GM12878 (cell line): ENCODE results near the gene FRRS1L. TPM values are rescaled to one million over a fixed set of nuclear protein-coding genes. Genes with fewer than 3 reads are reported as not detected.
A peak's percentile ranks its signal among the peaks of the same experiment; 100 is the strongest.

ENCODE experiments used
- BACH1 ChIP-seq: fragments of 450-650 bp; IDR thresholded peaks from 2 replicates; pipeline ENCODE4 v1.6.1; 2017; ENCODE audit warnings: mild to moderate bottlenecking, borderline replicate concordance
- CREM ChIP-seq: IDR thresholded peaks from 2 replicates; pipeline ENCODE4 v1.6.1; 2014; ENCODE audit warnings: antibody characterized with exemption, low read depth
- E2F8 ChIP-seq: fragments of 450-650 bp; IDR thresholded peaks from 2 replicates; pipeline ENCODE4 v1.6.1; 2018; ENCODE audit warnings: mild to moderate bottlenecking, low read depth, moderate library complexity; ENCODE audit not compliant: partially characterized antibody
- ESRRA ChIP-seq: IDR thresholded peaks from 2 replicates; pipeline ENCODE4 v1.6.1; 2012; ENCODE audit warnings: mild to moderate bottlenecking, low read length, improper control_type of control experiment
- KLF5 ChIP-seq: fragments of 450-650 bp; IDR thresholded peaks from 2 replicates; pipeline ENCODE4 v1.6.1; 2014; ENCODE audit warnings: mild to moderate bottlenecking; ENCODE audit not compliant: partially characterized antibody
- NFYA ChIP-seq: IDR thresholded peaks from 2 replicates; pipeline ENCODE4 v1.6.1; 2011; ENCODE audit warnings: low read depth, mild to moderate bottlenecking, low read length, improper control_type of control experiment, borderline replicate concordance
- NFYB ChIP-seq: IDR thresholded peaks from 2 replicates; pipeline ENCODE4 v1.6.1; 2011; ENCODE audit warnings: low read depth, mild to moderate bottlenecking, low read length, improper control_type of control experiment, moderate library complexity; ENCODE audit not compliant: insufficient read depth
- NKRF ChIP-seq: fragments of 450-650 bp; conservative IDR thresholded peaks from 2 replicates; pipeline ENCODE4 v1.6.1; 2017; ENCODE audit warnings: mild to moderate bottlenecking, moderate library complexity
- PAX8 ChIP-seq: fragments of 450-650 bp; IDR thresholded peaks from 2 replicates; pipeline ENCODE4 v1.6.1; 2017; ENCODE audit warnings: mild to moderate bottlenecking, moderate library complexity
- PKNOX1 ChIP-seq: fragments of 450-650 bp; IDR thresholded peaks from 2 replicates; pipeline ENCODE4 v1.6.1; 2016; ENCODE audit warnings: mild to moderate bottlenecking
- POLR2AphosphoS5 ChIP-seq: IDR thresholded peaks from 2 replicates; pipeline ENCODE4 v1.6.1; 2011; ENCODE audit warnings: mild to moderate bottlenecking, low read length, inconsistent platforms
- POU2F2 ChIP-seq: IDR thresholded peaks from 3 replicates; pipeline ENCODE4 v1.6.1; 2011; ENCODE audit warnings: low read depth, mild to moderate bottlenecking, low read length, borderline replicate concordance
- RB1 ChIP-seq: fragments of 450-650 bp; formaldehyde crosslinking; IDR thresholded peaks from 2 replicates; pipeline ENCODE4 v1.6.1; 2017; ENCODE audit warnings: mild to moderate bottlenecking, borderline replicate concordance
- SMAD1 ChIP-seq: fragments of 450-650 bp; IDR thresholded peaks from 2 replicates; pipeline ENCODE4 v1.6.1; 2018; ENCODE audit warnings: mild to moderate bottlenecking, low read depth; ENCODE audit not compliant: partially characterized antibody
- SMAD5 ChIP-seq: IDR thresholded peaks from 2 replicates; pipeline ENCODE4 v1.6.1; 2016; ENCODE audit warnings: antibody characterized with exemption, low read depth
- SP1 ChIP-seq: IDR thresholded peaks from one replicate; pipeline ENCODE4 v1.6.1; 2011; ENCODE audit warnings: low read depth, low read length
- TCF3 ChIP-seq: IDR thresholded peaks from 2 replicates; pipeline ENCODE4 v1.6.1; 2012; ENCODE audit warnings: low read depth, mild to moderate bottlenecking, low read length, borderline replicate concordance; ENCODE audit not compliant: insufficient read depth
- YY1 ChIP-seq: IDR thresholded peaks from 2 replicates; pipeline ENCODE4 v1.6.1; 2011; ENCODE audit warnings: low read depth, mild to moderate bottlenecking, low read length
- ZNF207 ChIP-seq: fragments of 450-650 bp; IDR thresholded peaks from 2 replicates; pipeline ENCODE4 v1.6.1; 2014; ENCODE audit warnings: antibody characterized with exemption, mild to moderate bottlenecking, borderline replicate concordance
- ZNF24 ChIP-seq: fragments of 450-650 bp; IDR thresholded peaks from 2 replicates; pipeline ENCODE4 v1.6.1; 2017; ENCODE audit warnings: antibody characterized with exemption, mild to moderate bottlenecking
- ZNF592 ChIP-seq: fragments of 450-650 bp; IDR thresholded peaks from 2 replicates; pipeline ENCODE4 v1.6.1; 2017; ENCODE audit warnings: mild to moderate bottlenecking, moderate library complexity
- polyA plus RNA-seq, 11 experiments: library from polyadenylated mRNA; depleted of rRNA in 4 of 11; unstranded in 6 of 11; stranded (reverse) in 5 of 11; fragments of >200 nt; fragmentation: Nextera tagmentation in 4 of 11; fragmentation: Illumina TruSeq in 1 of 11; extraction: Ambion mirVana in 4 of 11; extraction: Trizol in 1 of 11; gene quantifications; 1 replicate in 1 of 11; 2 replicates in 10 of 11; pipeline versions ENCODE4 v1.2.1 to v1.2.3, GENCODE V29; 2011 to 2016; ENCODE audit warnings: inconsistent platforms in 2 of 11, missing spikeins in 2 of 11, low read depth in 1 of 11
- total RNA-seq, 4 experiments: library from RNA; depleted of rRNA in 3 of 4; stranded (reverse); fragments of >200 nt in 3 of 4; fragmentation: Illumina TruSeq in 1 of 4; extraction: Trizol in 1 of 4; gene quantifications; 2 replicates each; pipeline versions ENCODE4 v1.2.1 to v1.2.3, GENCODE V29; 2013 to 2021

FRRS1L gene
- total and polyA plus RNA-seq, 10 of the 15 experiments (the other 5 are each of a cell fraction or from before 2014, with no cell fraction given) = not detected

- TF ChIP-seq PKNOX1 (peak; percentile 86), NFYB (peak; percentile 73), CREM (peak; percentile 83; the same call in 1 of the 2 replicates), ESRRA (no peak), NFYA (no peak), BACH1 (peak; percentile 77), ZNF24 (peak; percentile 37), SMAD1 (no peak), PAX8 (no peak), NKRF (peak; percentile 80), SMAD5 (no peak), RB1 (peak; percentile 86; the same call in 1 of the 2 replicates), E2F8 (peak; percentile 47), ZNF592 (peak; percentile 73; the same call in 1 of the 2 replicates), YY1 (peak; percentile 95), KLF5 (peak; percentile 54), POU2F2 (no peak; the same call in 1 of the 3 replicates), ZNF207 (peak; percentile 86), TCF3 (no peak), SP1 (peak; percentile 89), POLR2AphosphoS5 (peak; percentile 71)
These were observed 47.4 kb downstream of the FRRS1L start, which contains the start of gene TMEM245 (continued) for GRCh38 chr9:109119439-109120203.
